ENCODE results near the gene DNER. TPM values are rescaled to one million over a fixed set of nuclear protein-coding genes. Genes with fewer than 3 reads are reported as not detected.

Gene DNER
- polyA plus RNA-seq, 1 donor (not counting 4 experiments of a cell fraction or from before 2014, with no cell fraction given): 8.5 TPM

- H3K36me3 ChIP-seq (ENCODE audit: control insufficient read depth in 2 of 2, extremely low read depth in 1 of 2, insufficient read depth in 2 of 2, low read length in 2 of 2): no peaks in the 10 kb centered on the region
- peaks cover 21% of the 10 kb centered on the region for H3K4me1 ChIP-seq (ENCODE audit: control insufficient read depth, extremely low read depth, insufficient read depth, low read length)
- H4K20me1 ChIP-seq (ENCODE audit: control insufficient read depth, extremely low read depth, insufficient read depth, low read length): no peaks in the 10 kb centered on the region
- TF ChIP-seq EZH2 (IDR thresholded peaks at IDR 0.05; ENCODE audit: low read length) (no peak), CTCF (optimal IDR thresholded peaks at IDR 0.05 in 1 of 3, IDR thresholded peaks at IDR 0.05 in 1 of 3, conservative IDR thresholded peaks at IDR 0.05 in 1 of 3; ENCODE audit: extremely low read depth in 1 of 3, insufficient read depth in 2 of 3, low read length in 3 of 3) (peak; percentile 17 to 52 (median 44))
- peak; percentile 78 for DNase-seq (ENCODE audit: low read depth, low spot score)
- no peak overlapping the region for H3K4me3 ChIP-seq (ENCODE audit: control insufficient read depth in 2 of 3, extremely low read depth in 1 of 3, insufficient read depth in 2 of 3, low read depth in 1 of 3, low read length in 3 of 3)
- peak overlapping the region; percentile 65 for H3K4me2 ChIP-seq (ENCODE audit: control insufficient read depth, extremely low read depth, insufficient read depth, low read depth, low read length)
- FAIRE-seq: peak; percentile 99
- no peaks in the 10 kb centered on the region for H3K27me3 ChIP-seq (ENCODE audit: control insufficient read depth, extremely low read depth, insufficient read depth, low read length)
- H3K9me3 ChIP-seq (ENCODE audit: control insufficient read depth, low read depth, low read length): no peaks in the 10 kb centered on the region
- no peaks in the 10 kb centered on the region for H3K79me2 ChIP-seq (ENCODE audit: control insufficient read depth, insufficient read depth, low read length)
- peak overlapping the region; percentile 83 for H3K9ac ChIP-seq (ENCODE audit: control insufficient read depth, extremely low read depth, insufficient read depth, low read length)
- H3K9me1 ChIP-seq (ENCODE audit: control insufficient read depth, extremely low read depth, insufficient read depth, low read length): no peaks in the 10 kb centered on the region
- dilution Hi-C loops (cut with MboI; ENCODE audit: extremely low pct_ligation_motif_present, low sequenced_read_pairs): no loop called here
- H2AFZ ChIP-seq (ENCODE audit: control insufficient read depth, low read length): peak overlapping the region; percentile 80
- peak overlapping the region; percentile 99 for H3K27ac ChIP-seq (ENCODE audit: control insufficient read depth, insufficient read depth, low read length)
Observed at GRCh38 chr2:229445019-229445418, 269.3 kb downstream of the DNER start.

- H3K4me3 ChIP-seq (ENCODE audit: control insufficient read depth in 2 of 3, extremely low read depth in 1 of 3, insufficient read depth in 2 of 3, low read depth in 1 of 3, low read length in 3 of 3): no peak overlapping the region
- no peaks in the 10 kb centered on the region for H3K9me3 ChIP-seq (ENCODE audit: control insufficient read depth, low read depth, low read length)
- no peak overlapping the region for H3K4me2 ChIP-seq (ENCODE audit: control insufficient read depth, extremely low read depth, insufficient read depth, low read depth, low read length)
- no peaks in the 10 kb centered on the region for H3K36me3 ChIP-seq (ENCODE audit: control insufficient read depth in 2 of 2, extremely low read depth in 1 of 2, insufficient read depth in 2 of 2, low read length in 2 of 2)
- H3K9ac ChIP-seq (ENCODE audit: control insufficient read depth, extremely low read depth, insufficient read depth, low read length): peak overlapping the region; percentile 2
- TF ChIP-seq CTCF (optimal IDR thresholded peaks at IDR 0.05 in 1 of 3, IDR thresholded peaks at IDR 0.05 in 1 of 3, conservative IDR thresholded peaks at IDR 0.05 in 1 of 3; ENCODE audit: extremely low read depth in 1 of 3, insufficient read depth in 2 of 3, low read length in 3 of 3): no peak
- no peak for TF ChIP-seq EZH2 (IDR thresholded peaks at IDR 0.05; ENCODE audit: low read length)
- H3K4me1 ChIP-seq (ENCODE audit: control insufficient read depth, extremely low read depth, insufficient read depth, low read length): peaks cover 21% of the 10 kb centered on the region
- DNase-seq (ENCODE audit: low read depth, low spot score): no peak
- no peaks in the 10 kb centered on the region for H3K79me2 ChIP-seq (ENCODE audit: control insufficient read depth, insufficient read depth, low read length)
- peak; percentile 52 for FAIRE-seq
- H2AFZ ChIP-seq (ENCODE audit: control insufficient read depth, low read length): no peak overlapping the region
- no peaks in the 10 kb centered on the region for H4K20me1 ChIP-seq (ENCODE audit: control insufficient read depth, extremely low read depth, insufficient read depth, low read length)
- H3K27me3 ChIP-seq (ENCODE audit: control insufficient read depth, extremely low read depth, insufficient read depth, low read length): no peaks in the 10 kb centered on the region
- dilution Hi-C loops (cut with MboI; ENCODE audit: extremely low pct_ligation_motif_present, low sequenced_read_pairs): no loop called here
- no peaks in the 10 kb centered on the region for H3K9me1 ChIP-seq (ENCODE audit: control insufficient read depth, extremely low read depth, insufficient read depth, low read length)
- H3K27ac ChIP-seq (ENCODE audit: control insufficient read depth, insufficient read depth, low read length): peak overlapping the region; percentile 99
Observed at GRCh38 chr2:229443546-229444268, 270.6 kb downstream of the DNER start.

Data from keratinocyte (primary cell).